HG03565 (cell line): Measurements from ENCODE around the gene CYTH4.
"Not testable (repeated sequence)": the region's sequence is repeated elsewhere in the genome, so short reads cannot be mapped to it uniquely, and the experiment has no call there.

Experiments used
- ATAC-seq: cut with Tn5 transposase; IDR thresholded peaks from one replicate; pipeline ENCODE4 v1.9.1; 2021; ENCODE audit warnings: mild to moderate bottlenecking, moderate library complexity; ENCODE audit not compliant: unreplicated experiment

Gene CYTH4, protein sequence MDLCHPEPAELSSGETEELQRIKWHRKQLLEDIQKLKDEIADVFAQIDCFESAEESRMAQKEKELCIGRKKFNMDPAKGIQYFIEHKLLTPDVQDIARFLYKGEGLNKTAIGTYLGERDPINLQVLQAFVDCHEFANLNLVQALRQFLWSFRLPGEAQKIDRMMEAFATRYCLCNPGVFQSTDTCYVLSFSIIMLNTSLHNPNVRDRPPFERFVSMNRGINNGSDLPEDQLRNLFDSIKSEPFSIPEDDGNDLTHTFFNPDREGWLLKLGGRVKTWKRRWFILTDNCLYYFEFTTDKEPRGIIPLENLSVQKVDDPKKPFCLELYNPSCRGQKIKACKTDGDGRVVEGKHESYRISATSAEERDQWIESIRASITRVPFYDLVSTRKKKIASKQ

DNA sequence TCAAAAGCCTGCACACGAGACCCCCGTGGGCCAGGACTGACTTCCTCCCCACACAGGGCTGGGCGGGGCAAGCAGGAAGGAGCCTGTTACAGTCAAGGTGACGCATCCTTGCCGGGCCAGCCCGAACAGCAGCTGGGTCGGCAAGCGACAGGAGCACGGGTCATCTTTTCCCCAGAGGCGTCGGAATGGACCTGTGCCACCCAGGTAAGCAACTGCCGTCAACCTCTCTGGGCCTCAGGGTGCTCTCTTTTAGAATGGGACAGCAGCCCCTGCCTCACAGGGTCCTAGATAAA, at the start of gene CYTH4:
Gene CYTH4 (plus strand): TSS at position 124 of the 293 bp plus-strand sequence. CDS start 62 bp downstream, at position 186.
- ATAC-seq, result no peak

DNA sequence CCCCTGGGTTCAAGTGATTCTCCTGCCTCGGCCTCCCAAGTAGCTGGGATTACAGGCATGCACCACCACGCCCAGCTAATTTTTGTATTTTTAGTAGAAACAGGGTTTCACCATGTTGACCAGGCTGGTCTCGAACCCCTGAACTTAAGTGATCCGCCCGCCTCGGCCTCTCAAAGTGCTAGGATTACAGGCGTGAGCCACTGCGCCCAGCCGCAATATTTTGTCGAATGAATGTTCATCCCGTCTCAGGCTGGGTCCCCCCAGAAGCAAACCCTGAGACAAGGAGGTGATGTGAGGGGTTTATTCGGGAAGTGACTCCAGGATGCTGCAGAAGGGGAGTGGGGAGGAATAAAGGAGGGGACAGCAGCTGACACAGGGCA, 48.9 kb upstream of the CYTH4 start:
- ATAC-seq, result not testable (repeated sequence)

GRCh38 chr22:37233751-37234631, 48.3 kb upstream of the CYTH4 start:
- no peak for ATAC-seq

- ATAC-seq, result no peak
Observed at GRCh38 chr22:37234736-37235711, 47.3 kb upstream of the CYTH4 start.

DNA sequence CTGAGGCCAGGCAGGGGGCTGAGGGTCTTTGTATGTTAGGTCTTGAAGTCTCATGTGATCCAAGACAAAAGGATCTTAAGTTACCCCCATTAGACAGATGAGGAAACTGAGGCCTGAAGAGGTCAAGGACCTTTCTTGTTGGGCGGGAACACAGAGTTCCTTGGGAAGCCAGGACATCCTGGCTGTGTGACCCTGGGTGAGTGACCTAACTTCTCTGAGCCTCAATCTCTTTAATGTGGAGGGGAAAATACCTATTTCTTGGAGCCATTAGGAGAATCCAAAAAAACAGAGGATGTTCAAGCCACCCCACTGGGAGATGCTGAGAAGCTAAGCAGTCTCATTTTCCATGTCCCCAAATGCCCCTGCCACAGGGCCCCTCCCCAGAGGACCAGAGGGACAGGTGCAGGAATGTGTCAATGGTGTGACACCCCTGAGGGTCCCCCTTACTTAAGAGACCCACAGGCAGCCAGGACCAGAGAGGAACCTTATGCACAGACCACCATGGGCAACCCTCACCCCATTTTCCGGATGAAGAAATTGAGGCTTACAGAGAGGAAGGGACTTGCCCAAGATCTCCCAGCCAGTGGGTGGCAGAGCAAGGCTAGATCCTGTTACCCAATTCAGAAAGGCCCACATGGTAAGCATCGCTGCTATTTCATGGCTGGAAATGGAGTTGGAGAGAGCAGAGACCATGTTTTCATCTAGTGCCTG, 46.3 kb upstream of the CYTH4 start:
- no peak for ATAC-seq

GRCh38 chr22:37237371-37238268, 44.7 kb upstream of the CYTH4 start:
- ATAC-seq, result no peak

GRCh38 chr22:37239336-37240239, 42.7 kb upstream of the CYTH4 start:
- ATAC-seq, result no peak

DNA sequence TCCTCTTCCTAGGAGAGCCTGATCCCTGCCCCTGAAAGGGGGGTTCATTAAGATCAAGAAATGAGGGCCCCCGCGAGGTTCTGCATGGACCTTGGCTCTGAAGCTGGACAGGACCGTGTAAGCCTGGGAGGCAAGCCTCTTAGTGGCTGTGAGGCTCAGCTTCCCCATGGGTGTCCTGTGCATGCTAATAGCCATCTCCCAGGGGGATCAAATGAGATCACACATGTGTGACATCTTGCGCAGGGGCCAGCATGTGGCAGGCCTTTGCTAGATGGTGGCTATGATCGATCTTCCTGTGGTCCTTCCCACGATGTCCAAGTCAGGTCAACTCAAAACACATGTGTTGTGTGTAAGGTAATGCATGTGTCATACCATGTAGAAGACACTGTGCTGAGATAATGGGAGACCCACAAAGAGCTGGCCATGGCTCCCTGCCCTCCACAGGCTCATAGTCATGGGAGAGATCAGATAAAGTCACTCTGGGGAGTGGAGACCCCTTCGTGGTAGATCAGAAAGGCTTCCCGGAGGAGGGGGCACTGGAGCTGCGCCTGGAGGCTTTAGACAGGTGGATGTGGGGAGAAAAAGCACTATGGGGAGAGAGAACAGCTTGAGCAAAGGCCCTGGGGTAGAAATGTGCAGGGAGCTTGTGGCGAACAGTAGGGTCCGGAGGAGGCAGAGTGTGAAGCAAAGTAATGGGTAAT, 41.9 kb upstream of the CYTH4 start:
- no peak for ATAC-seq

DNA sequence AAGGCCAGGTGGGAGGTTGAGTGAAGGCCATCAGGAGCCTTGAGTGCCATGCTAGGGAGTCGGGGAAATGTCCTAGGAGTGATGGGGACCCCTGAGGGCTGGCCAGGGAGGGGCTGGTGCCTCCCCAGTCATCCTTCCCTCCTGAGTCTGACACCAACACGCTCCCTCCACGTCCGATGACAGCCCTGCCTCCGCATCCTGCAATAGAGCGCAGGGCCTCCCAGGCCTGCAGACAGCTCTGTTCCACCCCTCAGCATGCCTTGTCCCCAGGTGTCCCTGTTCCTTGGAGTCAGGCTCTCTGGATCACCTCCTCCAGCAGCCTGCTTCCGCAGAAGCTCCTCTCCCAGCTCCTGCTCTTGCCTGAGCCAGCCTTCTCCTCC, 41.4 kb upstream of the CYTH4 start:
- no peak for ATAC-seq

DNA sequence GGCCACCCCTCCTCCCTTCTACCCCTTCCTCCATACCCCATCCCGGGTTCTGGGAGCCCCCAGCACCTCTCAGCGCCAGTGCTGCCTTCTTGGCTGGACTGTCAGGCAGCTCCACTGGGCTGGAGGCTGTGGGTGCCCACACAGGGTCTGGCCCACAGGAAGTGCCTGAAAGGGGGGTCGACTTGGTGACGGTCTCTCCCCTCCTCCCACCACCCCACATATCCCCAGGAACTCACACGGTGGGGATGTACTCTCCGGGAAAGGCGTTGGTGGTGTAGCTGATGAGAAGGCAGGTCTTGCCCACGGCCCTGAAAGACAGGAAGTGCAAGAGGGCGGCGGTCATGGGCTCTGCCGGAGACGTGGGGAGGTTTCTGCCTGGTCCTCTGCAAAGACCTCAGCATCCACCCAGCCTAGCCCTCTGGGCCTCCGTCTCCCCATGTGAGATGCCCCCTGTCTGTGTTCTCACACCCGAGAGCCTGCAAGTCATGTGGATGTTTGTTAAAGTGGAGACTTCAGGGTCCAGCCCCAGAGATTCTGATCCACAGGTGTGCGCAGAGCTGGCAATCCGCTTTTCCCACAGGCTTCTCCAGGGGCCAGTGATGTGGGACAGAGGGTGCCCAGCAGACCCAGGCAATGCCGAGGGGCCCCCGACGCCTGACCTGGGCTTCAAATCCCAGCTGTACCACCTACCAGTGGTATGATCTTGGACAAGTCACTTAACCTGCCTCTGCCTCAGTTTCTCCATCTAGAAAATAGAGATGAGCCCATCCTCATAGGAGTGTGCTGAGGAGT, 40.8 kb upstream of the CYTH4 start:
- ATAC-seq, result no peak

GRCh38 chr22:37242395-37242918, 39.9 kb upstream of the CYTH4 start:
- peak; percentile 48 for ATAC-seq

- ATAC-seq, result no peak
Observed at GRCh38 chr22:37243402-37244113, 38.8 kb upstream of the CYTH4 start.

DNA sequence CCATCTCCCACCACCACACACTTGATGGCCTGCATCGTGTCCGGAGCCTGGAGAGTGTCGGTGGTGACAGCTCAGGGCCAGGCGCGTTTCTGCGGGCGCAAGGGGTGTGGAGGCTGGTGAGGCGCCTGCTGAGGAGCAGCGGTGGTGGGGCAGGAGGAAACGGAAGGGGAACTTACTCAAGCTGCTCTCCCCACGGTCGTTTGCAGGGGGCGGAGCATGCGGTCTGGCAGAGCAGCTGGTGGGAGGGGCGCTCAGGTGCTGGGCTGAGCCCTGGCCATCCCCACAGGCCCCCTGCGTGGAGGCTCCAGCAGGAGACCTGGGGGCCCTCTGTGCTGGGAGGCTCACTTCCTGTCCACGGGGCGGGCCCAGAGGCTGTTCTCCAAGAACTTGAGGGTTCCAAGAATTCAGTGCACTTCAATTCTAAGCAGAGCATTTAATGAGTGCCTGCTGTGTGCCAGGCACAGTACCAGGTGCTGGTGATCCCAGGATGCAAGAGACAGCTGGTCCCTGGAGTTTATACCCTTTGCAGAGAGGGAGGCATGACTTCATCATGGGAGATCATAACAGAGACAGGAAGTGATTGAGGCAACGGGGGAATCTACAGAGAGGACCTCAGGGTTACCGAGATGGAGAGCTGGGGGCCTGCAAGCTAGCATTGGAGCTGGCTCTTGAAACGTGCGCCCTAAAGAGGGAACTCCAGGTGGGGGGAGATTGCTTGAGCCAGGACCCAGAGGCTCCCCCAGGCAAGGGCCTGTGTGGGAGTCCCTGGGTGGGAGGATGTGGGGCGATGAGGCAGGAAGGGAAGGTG, 38.0 kb upstream of the CYTH4 start, which contains the start of gene RAC2:
Gene RAC2 (minus strand): TSS at position 156 of the 808 bp plus-strand sequence. CDS start 121 bp downstream, at position 35.
- no peak for ATAC-seq

GRCh38 chr22:37244922-37245722, 37.2 kb upstream of the CYTH4 start:
- ATAC-seq, result peak; percentile 32
